Nephron (organoid): ENCODE results near the gene BHLHA15.
"Not testable (repeated sequence)": the region's sequence is repeated elsewhere in the genome, so short reads cannot be mapped to it uniquely, and the experiment has no call there.

Experiments
- H3K27ac Mint-ChIP-seq, 3 experiments: 2 replicates each; pipeline ENCODE4 v1.8.0; 2020; ENCODE audit warnings: mixed read lengths in 3 of 3, mild to moderate bottlenecking in 2 of 3, moderate library complexity in 1 of 3
- H3K27me3 Mint-ChIP-seq: 2 replicates; pipeline ENCODE4 v1.8.0; 2021; ENCODE audit warnings: low read depth, mild to moderate bottlenecking, moderate library complexity, mixed read lengths
- H3K36me3 Mint-ChIP-seq: 2 replicates; pipeline ENCODE4 v1.8.0; 2020; ENCODE audit warnings: low read depth, mixed read lengths
- H3K4me1 Mint-ChIP-seq: 2 replicates; pipeline ENCODE4 v1.8.0; 2020; ENCODE audit warnings: mixed read lengths
- H3K4me3 Mint-ChIP-seq, 3 experiments: 2 replicates each; pipeline ENCODE4 v1.8.0; 2020; ENCODE audit warnings: mild to moderate bottlenecking in 3 of 3, mixed read lengths in 3 of 3, moderate library complexity in 2 of 3
- H3K9me3 Mint-ChIP-seq: 2 replicates; pipeline ENCODE4 v1.8.0; 2020; ENCODE audit warnings: mixed read lengths
- CTCF ChIP-seq, 3 experiments: fragments of 200-600 bp; sonication (generic); IDR thresholded peaks; one replicate each; pipeline ENCODE4 v1.5.0; 2021; ENCODE audit warnings: antibody characterized with exemption in 3 of 3; ENCODE audit not compliant: unreplicated experiment in 3 of 3

Gene BHLHA15

GRCh38 chr7:98214811-98215321 is 3.6 kb downstream of the BHLHA15 start:
- Mint-ChIP-seq H3K27me3 (peaks cover 3% of the 10 kb centered on the region), H3K4me3 (no peak overlapping the region), H3K36me3 (peaks cover 17% of the 10 kb centered on the region), H3K4me1 (peaks cover 6% of the 10 kb centered on the region), H3K9me3 (no peaks in the 10 kb centered on the region), H3K27ac (no peak overlapping the region)
- TF ChIP-seq CTCF (IDR thresholded peaks at IDR 0.05; ENCODE audit: unreplicated experiment in 3 of 3): no peak

GRCh38 chr7:98215561-98216495 is 4.6 kb downstream of the BHLHA15 start:
- H3K27me3 Mint-ChIP-seq: no peaks in the 10 kb centered on the region
- H3K4me1 Mint-ChIP-seq: peaks cover 6% of the 10 kb centered on the region
- H3K27ac Mint-ChIP-seq: no peak overlapping the region
- peaks cover 17% of the 10 kb centered on the region for H3K36me3 Mint-ChIP-seq
- H3K4me3 Mint-ChIP-seq: no peak overlapping the region
- H3K9me3 Mint-ChIP-seq: no peaks in the 10 kb centered on the region
- no peak for TF ChIP-seq CTCF (IDR thresholded peaks at IDR 0.05; ENCODE audit: unreplicated experiment in 3 of 3)

- H3K4me3 Mint-ChIP-seq: no peak overlapping the region
- no peak for TF ChIP-seq CTCF (IDR thresholded peaks at IDR 0.05; ENCODE audit: unreplicated experiment in 3 of 3)
- H3K36me3 Mint-ChIP-seq: peaks cover 17% of the 10 kb centered on the region
- H3K9me3 Mint-ChIP-seq: no peaks in the 10 kb centered on the region
- no peak overlapping the region for H3K27ac Mint-ChIP-seq
- H3K4me1 Mint-ChIP-seq: peaks cover 6% of the 10 kb centered on the region
- no peaks in the 10 kb centered on the region for H3K27me3 Mint-ChIP-seq
These were observed 5.8 kb downstream of the BHLHA15 start for GRCh38 chr7:98216941-98217622.

GRCh38 chr7:98217623-98218582 is 6.7 kb downstream of the BHLHA15 start:
- no peak for TF ChIP-seq CTCF (IDR thresholded peaks at IDR 0.05; ENCODE audit: unreplicated experiment in 3 of 3)
- no peaks in the 10 kb centered on the region for H3K9me3 Mint-ChIP-seq
- no peaks in the 10 kb centered on the region for H3K27me3 Mint-ChIP-seq
- H3K27ac Mint-ChIP-seq: peak overlapping the region in 1 of 3 experiments; percentile 12
- peaks cover 17% of the 10 kb centered on the region for H3K36me3 Mint-ChIP-seq
- H3K4me1 Mint-ChIP-seq: peaks cover 6% of the 10 kb centered on the region
- H3K4me3 Mint-ChIP-seq: no peak overlapping the region

- not testable (repeated sequence) for H3K4me3 Mint-ChIP-seq, H3K4me1 Mint-ChIP-seq, H3K27ac Mint-ChIP-seq, H3K27me3 Mint-ChIP-seq, H3K9me3 Mint-ChIP-seq
- H3K36me3 Mint-ChIP-seq: peaks cover 17% of the 10 kb centered on the region
These were observed 8.1 kb downstream of the BHLHA15 start for GRCh38 chr7:98219382-98219781.
